Endothelial cell of umbilical vein (primary cell): ENCODE measurements around the gene KCNMB4. TPM values are rescaled to one million over a fixed set of nuclear protein-coding genes. Genes with fewer than 3 reads are reported as not detected.

Experiments used
- BruUV-seq: library from RNA; stranded (reverse); fragments of 400-500 nt; replicated peaks from 2 replicates; lab custom pipeline; 2021; lab: Mats Ljungman, UMichigan
- CTCF ChIA-PET: fragments of 300-600, 350-600 bp; sonication (Branson Sonifier 250); formaldehyde crosslinking; loops from one replicate; lab custom pipeline; 2021; ENCODE audit warnings: antibody characterized with exemption, inconsistent platforms; lab: Charles Lee
- POLR2A ChIA-PET: fragments of 300-600, 350-600 bp; sonication (Branson Sonifier 250); formaldehyde crosslinking; loops from one replicate; lab custom pipeline; 2021; ENCODE audit warnings: antibody characterized with exemption, inconsistent platforms; lab: Charles Lee
- DNase-seq: peaks from one replicate; pipeline ENCODE4 v3.0.0-alpha.2; 2011; ENCODE audit warnings: low read depth, low spot score
- FAIRE-seq: peaks from 2 replicates; lab custom pipeline; 2011; peaks lifted over from hg19 to GRCh38; lab: Jason Lieb, UNC
- H2AFZ ChIP-seq: 2 replicates; pipeline ENCODE4 v1.6.0; 2012; ENCODE audit warnings: low read depth, low read length, control low read depth, inconsistent platforms
- H3K27ac ChIP-seq: 2 replicates; pipeline ENCODE4 v1.5.1; 2011; ENCODE audit warnings: low read depth, mild to moderate bottlenecking, control low read depth, low read length, moderate library complexity; ENCODE audit not compliant: insufficient read depth
- H3K27me3 ChIP-seq, 2 experiments: 2 replicates each; pipeline versions ENCODE4 v1.6.0 to v1.6.1; 2011; ENCODE audit warnings: low read length in 2 of 2, mixed read lengths in 1 of 2; ENCODE audit not compliant: control insufficient read depth in 2 of 2, insufficient read depth in 2 of 2
- H3K36me3 ChIP-seq, 2 experiments: 2 replicates in 1 of 2; 3 replicates in 1 of 2; pipeline ENCODE4 v1.5.1; 2011; ENCODE audit warnings: low read length in 2 of 2, mild to moderate bottlenecking in 1 of 2, moderate library complexity in 1 of 2; ENCODE audit not compliant: control insufficient read depth in 2 of 2, insufficient read depth in 2 of 2; ENCODE audit errors: extremely low read depth in 1 of 2
- H3K4me1 ChIP-seq: 3 replicates; pipeline ENCODE4 v1.5.1; 2011; ENCODE audit warnings: mild to moderate bottlenecking, low read length; ENCODE audit not compliant: control insufficient read depth, insufficient read depth; ENCODE audit errors: extremely low read depth
- H3K4me2 ChIP-seq: 2 replicates; pipeline ENCODE4 v1.6.1; 2011; ENCODE audit warnings: low read length, control low read depth, mixed read lengths; ENCODE audit not compliant: insufficient read depth
- H3K4me3 ChIP-seq, 3 experiments: fragments of 200-600 bp in 1 of 3; sonication (generic), shearing (Covaris generic) in 1 of 3; replicated peaks in 1 of 3; 2 replicates each; pipeline ENCODE4 v1.5.1; 2011 to 2016; ENCODE audit warnings: control low read depth in 3 of 3, low read length in 3 of 3, mild to moderate bottlenecking in 2 of 3, inconsistent platforms in 1 of 3, low read depth in 1 of 3, moderate library complexity in 1 of 3; ENCODE audit not compliant: insufficient read depth in 1 of 3
- H3K79me2 ChIP-seq: 2 replicates; pipeline ENCODE4 v1.6.0; 2012; ENCODE audit warnings: low read length, inconsistent platforms; ENCODE audit not compliant: control insufficient read depth, insufficient read depth
- H3K9ac ChIP-seq: replicated peaks from 2 replicates; pipeline ENCODE3; 2011; ENCODE audit warnings: low read length, control low read depth; ENCODE audit not compliant: insufficient read depth; ENCODE audit errors: extremely low read depth
- H3K9me1 ChIP-seq: replicated peaks from 3 replicates; pipeline ENCODE4 v1.6.0; 2011; ENCODE audit warnings: mild to moderate bottlenecking, low read length; ENCODE audit not compliant: control insufficient read depth, insufficient read depth; ENCODE audit errors: extremely low read depth
- H3K9me3 ChIP-seq: replicated peaks from 2 replicates; pipeline ENCODE4 v1.5.1; 2012; ENCODE audit warnings: low read length, inconsistent platforms; ENCODE audit not compliant: control insufficient read depth, insufficient read depth
- H4K20me1 ChIP-seq: replicated peaks from 2 replicates; pipeline ENCODE3; 2011; ENCODE audit warnings: mild to moderate bottlenecking, low read length; ENCODE audit not compliant: control insufficient read depth, insufficient read depth; ENCODE audit errors: extremely low read depth
- EZH2 ChIP-seq: IDR thresholded peaks from 2 replicates; pipeline ENCODE4 v1.6.1; 2012; ENCODE audit warnings: borderline replicate concordance, low read depth, mild to moderate bottlenecking, moderate library complexity, low read length, inconsistent platforms; ENCODE audit not compliant: severe bottlenecking
- FOS ChIP-seq: IDR thresholded peaks from 2 replicates; pipeline ENCODE4 v1.6.1; 2011; ENCODE audit warnings: mild to moderate bottlenecking, low read length, moderate library complexity, borderline replicate concordance; ENCODE audit not compliant: insufficient read depth
- GATA2 ChIP-seq: IDR thresholded peaks from 2 replicates; pipeline ENCODE4 v1.7.0; 2011; ENCODE audit warnings: low read depth, mild to moderate bottlenecking, moderate library complexity, mixed read lengths, low read length; ENCODE audit not compliant: insufficient read length, insufficient read depth
- JUN ChIP-seq: IDR thresholded peaks from 2 replicates; pipeline ENCODE4 v1.6.1; 2011; ENCODE audit warnings: borderline replicate concordance, low read depth; ENCODE audit not compliant: insufficient read length, insufficient read depth
- MAX ChIP-seq: IDR thresholded peaks from 2 replicates; pipeline ENCODE4 v1.6.1; 2011; ENCODE audit not compliant: insufficient read depth, insufficient read length
- MYC ChIP-seq: IDR thresholded peaks from one replicate; pipeline ENCODE4 v1.6.1; 2011; ENCODE audit warnings: mild to moderate bottlenecking, low read depth, low read length
- POLR2A ChIP-seq: IDR thresholded peaks from 2 replicates; pipeline ENCODE4 v1.6.1; 2012; ENCODE audit warnings: low read depth, mild to moderate bottlenecking, control low read depth, low read length
- POLR2AphosphoS5 ChIP-seq: IDR thresholded peaks from 2 replicates; pipeline ENCODE4 v1.6.1; 2012; ENCODE audit warnings: low read depth, mild to moderate bottlenecking, control low read depth, low read length, moderate library complexity; ENCODE audit not compliant: insufficient read depth
- dilution Hi-C: fragments of 300-500 bp; cut with MboI; formaldehyde crosslinking; loops from one replicate; pipeline ENCODE4 v1.15.0; 2019; ENCODE audit warnings: low sequenced_read_pairs; ENCODE audit not compliant: extremely low pct_ligation_motif_present
- intact Hi-C: fragments of 100-400 bp; cut with micrococcal nuclease; formaldehyde crosslinking; loops from one replicate; pipeline ENCODE4 v1.10.0; 2022
- polyA plus RNA-seq, 4 experiments: library from polyadenylated mRNA; depleted of rRNA in 3 of 4; stranded (reverse) in 3 of 4; unstranded in 1 of 4; fragments of >200 nt; gene quantifications; 2 replicates each; pipeline versions ENCODE4 v1.2.1 to v1.2.3, GENCODE V29; 2011 to 2012; ENCODE audit warnings: missing spikeins in 1 of 4
- total RNA-seq: library from RNA; stranded (reverse); gene quantifications from 2 replicates; pipeline ENCODE4 v1.2.3, GENCODE V29; 2021
- TF ChIP-seq, protein P1 (sequence below), 2 donors: IDR thresholded peaks; 1 replicate in 1 of 2; 2 replicates in 1 of 2; pipeline ENCODE4 v1.5.1; 2011; ENCODE audit warnings: low read length in 2 of 2, mild to moderate bottlenecking in 2 of 2, moderate library complexity in 2 of 2, control low read depth in 1 of 2, inconsistent platforms in 1 of 2, low read depth in 1 of 2; ENCODE audit not compliant: insufficient read depth in 1 of 2; ENCODE audit errors: extremely low read depth in 1 of 2

KCNMB4 gene
- total and polyA plus RNA-seq, 2 donors (not counting 3 experiments of a cell fraction or from before 2014, with no cell fraction given), result 0.97 to 2.0 TPM

DNA sequence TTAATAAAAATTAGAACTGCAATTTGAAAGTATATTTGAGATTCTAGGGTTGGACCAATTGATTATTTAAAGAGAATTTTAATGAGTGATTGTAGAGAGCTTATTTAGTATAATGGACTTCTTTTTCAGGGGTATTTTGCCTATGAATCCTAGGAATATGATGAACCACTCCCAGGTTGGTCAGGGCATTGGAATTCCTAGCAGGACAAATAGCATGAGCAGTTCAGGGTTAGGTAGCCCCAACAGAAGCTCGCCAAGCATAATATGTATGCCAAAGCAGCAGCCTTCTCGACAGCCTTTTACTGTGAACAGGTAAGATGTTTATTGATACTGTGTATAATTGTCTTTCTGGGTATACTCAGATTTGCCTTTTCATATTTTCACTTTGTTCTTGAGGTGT lies 35.9 kb upstream of the KCNMB4 start:
- Histone ChIP-seq H4K20me1 (peaks cover 6% of the 10 kb centered on the region), H3K79me2 (peaks cover 11% of the 10 kb centered on the region), H3K4me1 (peaks cover 5% of the 10 kb centered on the region), H3K9me1 (no peaks in the 10 kb centered on the region), H3K9ac (no peak overlapping the region), H3K27ac (no peak overlapping the region), H3K9me3 (no peaks in the 10 kb centered on the region), H2AFZ (no peak overlapping the region), H3K27me3 (no peaks in the 10 kb centered on the region), H3K4me2 (no peak overlapping the region), H3K36me3 (peaks cover 0 to 3% of the 10 kb centered on the region in 2 experiments), H3K4me3 (no peak overlapping the region)
- dilution Hi-C loops, result no loop called here
- BruUV-seq, result no TSS peak
- ChIA-PET CTCF (interaction anchor here (1.4 kb wide), 1 partner anchor 430 kb away, joined by 4 read pairs; no protein-coding TSS in a partner anchor), POLR2A (no interaction called here)
- TF ChIP-seq JUN, result no peak
- TF ChIP-seq POLR2A, result no peak
- no peak for TF ChIP-seq POLR2AphosphoS5
- no peak for TF ChIP-seq FOS
- TF ChIP-seq MAX, result no peak
- no peak for TF ChIP-seq EZH2
- no peak for TF ChIP-seq MYC
- TF ChIP-seq, protein P1, sequence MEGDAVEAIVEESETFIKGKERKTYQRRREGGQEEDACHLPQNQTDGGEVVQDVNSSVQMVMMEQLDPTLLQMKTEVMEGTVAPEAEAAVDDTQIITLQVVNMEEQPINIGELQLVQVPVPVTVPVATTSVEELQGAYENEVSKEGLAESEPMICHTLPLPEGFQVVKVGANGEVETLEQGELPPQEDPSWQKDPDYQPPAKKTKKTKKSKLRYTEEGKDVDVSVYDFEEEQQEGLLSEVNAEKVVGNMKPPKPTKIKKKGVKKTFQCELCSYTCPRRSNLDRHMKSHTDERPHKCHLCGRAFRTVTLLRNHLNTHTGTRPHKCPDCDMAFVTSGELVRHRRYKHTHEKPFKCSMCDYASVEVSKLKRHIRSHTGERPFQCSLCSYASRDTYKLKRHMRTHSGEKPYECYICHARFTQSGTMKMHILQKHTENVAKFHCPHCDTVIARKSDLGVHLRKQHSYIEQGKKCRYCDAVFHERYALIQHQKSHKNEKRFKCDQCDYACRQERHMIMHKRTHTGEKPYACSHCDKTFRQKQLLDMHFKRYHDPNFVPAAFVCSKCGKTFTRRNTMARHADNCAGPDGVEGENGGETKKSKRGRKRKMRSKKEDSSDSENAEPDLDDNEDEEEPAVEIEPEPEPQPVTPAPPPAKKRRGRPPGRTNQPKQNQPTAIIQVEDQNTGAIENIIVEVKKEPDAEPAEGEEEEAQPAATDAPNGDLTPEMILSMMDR (IDR thresholded peaks at IDR 0.05; ENCODE audit: extremely low read depth in 1 of 2, insufficient read depth in 1 of 2, low read depth in 1 of 2, low read length in 2 of 2), result no peak
- TF ChIP-seq GATA2, result no peak
- intact Hi-C loops, result loop anchor here (10.0 kb wide), 1 partner anchor 285 kb away; no protein-coding TSS in a partner anchor
- DNase-seq, result no peak
- no peak for FAIRE-seq
